ENCODE measurements around the gene SCUBE1. TPM values are rescaled to one million over a fixed set of nuclear protein-coding genes. Genes with fewer than 3 reads are reported as not detected.

SCUBE1 gene
- total and polyA plus RNA-seq, 2 of the 8 experiments (the other 6 are each of a cell fraction or from before 2014, with no cell fraction given) = 2.3 to 4.9 TPM

DNA sequence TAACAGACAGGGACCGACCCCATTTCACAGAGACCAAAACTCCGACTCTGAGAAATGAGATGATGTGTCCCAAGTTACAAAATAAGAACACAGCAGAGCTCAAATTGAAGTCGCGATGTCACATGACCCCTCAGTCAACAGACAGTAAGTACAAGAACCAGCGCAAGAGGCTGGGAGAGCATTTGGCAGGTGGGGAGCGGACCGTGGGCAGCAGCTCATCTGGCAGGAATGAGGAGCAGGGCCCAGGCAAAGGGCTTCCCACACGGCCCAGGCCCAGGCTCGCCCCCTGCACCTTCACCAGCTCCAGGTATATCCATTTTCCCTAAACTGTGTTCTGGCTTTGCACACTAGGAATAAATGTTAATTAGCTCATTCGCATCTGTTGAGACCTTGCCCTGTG, 34.3 kb downstream of the SCUBE1 start (continued):
- TF ChIP-seq, protein P1, sequence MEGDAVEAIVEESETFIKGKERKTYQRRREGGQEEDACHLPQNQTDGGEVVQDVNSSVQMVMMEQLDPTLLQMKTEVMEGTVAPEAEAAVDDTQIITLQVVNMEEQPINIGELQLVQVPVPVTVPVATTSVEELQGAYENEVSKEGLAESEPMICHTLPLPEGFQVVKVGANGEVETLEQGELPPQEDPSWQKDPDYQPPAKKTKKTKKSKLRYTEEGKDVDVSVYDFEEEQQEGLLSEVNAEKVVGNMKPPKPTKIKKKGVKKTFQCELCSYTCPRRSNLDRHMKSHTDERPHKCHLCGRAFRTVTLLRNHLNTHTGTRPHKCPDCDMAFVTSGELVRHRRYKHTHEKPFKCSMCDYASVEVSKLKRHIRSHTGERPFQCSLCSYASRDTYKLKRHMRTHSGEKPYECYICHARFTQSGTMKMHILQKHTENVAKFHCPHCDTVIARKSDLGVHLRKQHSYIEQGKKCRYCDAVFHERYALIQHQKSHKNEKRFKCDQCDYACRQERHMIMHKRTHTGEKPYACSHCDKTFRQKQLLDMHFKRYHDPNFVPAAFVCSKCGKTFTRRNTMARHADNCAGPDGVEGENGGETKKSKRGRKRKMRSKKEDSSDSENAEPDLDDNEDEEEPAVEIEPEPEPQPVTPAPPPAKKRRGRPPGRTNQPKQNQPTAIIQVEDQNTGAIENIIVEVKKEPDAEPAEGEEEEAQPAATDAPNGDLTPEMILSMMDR (IDR thresholded peaks at IDR 0.05; ENCODE audit: control extremely low read depth in 1 of 3, insufficient read depth in 1 of 3, low read depth in 1 of 3, low read length in 3 of 3) = no peak
- no peak for TF ChIP-seq RXRA (IDR thresholded peaks at IDR 0.05; ENCODE audit: insufficient read depth, low read depth, low read length)
- TF ChIP-seq EZH2 (IDR thresholded peaks at IDR 0.05; ENCODE audit: low read depth, low read length, severe bottlenecking) = no peak
